ENCODE measurements around the gene PKDCC. TPM values are rescaled to one million over a fixed set of nuclear protein-coding genes. Genes with fewer than 3 reads are reported as not detected.
A peak's percentile ranks its signal among the peaks of the same experiment; 100 is the strongest.

Gene PKDCC
- total and polyA plus RNA-seq, 10 of the 15 experiments (the other 5 are each of a cell fraction or from before 2014, with no cell fraction given) = 0.13 to 10.2 (median 2.3) TPM

- Histone ChIP-seq H3K9ac (ENCODE audit: control insufficient read depth, insufficient read depth, low read length) (0 out of 2 replicates have a peak overlapping the region, but pooled peaks have one; percentile 25), H3K36me3 (ENCODE audit: control insufficient read depth in 2 of 2, insufficient read depth in 2 of 2, low read length in 1 of 2) (no peaks in the 10 kb centered on the region), H3K4me1 (ENCODE audit: control insufficient read depth, insufficient read depth, low read length) (peaks cover 76% of the 10 kb centered on the region), H3K27me3 (replicated peaks in 1 of 2; ENCODE audit: control insufficient read depth in 2 of 2, insufficient read depth in 2 of 2, low read length in 1 of 2) (no peaks in the 10 kb centered on the region), H2AFZ (ENCODE audit: control insufficient read depth, low read depth, low read length) (peak overlapping the region; percentile 43; the same call in 1 of the 2 replicates), H3K4me3 (no peak overlapping the region; the same call in 1 of the 2 replicates), H4K20me1 (ENCODE audit: control insufficient read depth, insufficient read depth) (no peaks in the 10 kb centered on the region), H3K79me2 (ENCODE audit: control insufficient read depth, insufficient read depth, low read length) (peaks cover 2% of the 10 kb centered on the region; the same call in 1 of the 2 replicates), H3K27ac (ENCODE audit: control insufficient read depth, insufficient read depth) (no peak overlapping the region; the same call in 1 of the 2 replicates), H3K4me2 (ENCODE audit: control insufficient read depth, insufficient read depth) (peak overlapping the region; percentile 71), H3K9me3 (replicated peaks; ENCODE audit: control insufficient read depth, insufficient read depth, low read length) (no peaks in the 10 kb centered on the region; the same call in 2 of the 3 replicates)
- intact Hi-C loops (cut with micrococcal nuclease; ENCODE audit: unreplicated experiment) = no loop called here
- FAIRE-seq (no peak), DNase-seq (ENCODE audit: low read depth, low spot score) (no peak), ATAC-seq (no peak)
- POLR2A ChIA-PET = interaction anchor here (2.1 kb wide), 1 partner anchor 95 kb away, joined by 6 read pairs; no protein-coding TSS in a partner anchor
- TF ChIP-seq, protein P1, sequence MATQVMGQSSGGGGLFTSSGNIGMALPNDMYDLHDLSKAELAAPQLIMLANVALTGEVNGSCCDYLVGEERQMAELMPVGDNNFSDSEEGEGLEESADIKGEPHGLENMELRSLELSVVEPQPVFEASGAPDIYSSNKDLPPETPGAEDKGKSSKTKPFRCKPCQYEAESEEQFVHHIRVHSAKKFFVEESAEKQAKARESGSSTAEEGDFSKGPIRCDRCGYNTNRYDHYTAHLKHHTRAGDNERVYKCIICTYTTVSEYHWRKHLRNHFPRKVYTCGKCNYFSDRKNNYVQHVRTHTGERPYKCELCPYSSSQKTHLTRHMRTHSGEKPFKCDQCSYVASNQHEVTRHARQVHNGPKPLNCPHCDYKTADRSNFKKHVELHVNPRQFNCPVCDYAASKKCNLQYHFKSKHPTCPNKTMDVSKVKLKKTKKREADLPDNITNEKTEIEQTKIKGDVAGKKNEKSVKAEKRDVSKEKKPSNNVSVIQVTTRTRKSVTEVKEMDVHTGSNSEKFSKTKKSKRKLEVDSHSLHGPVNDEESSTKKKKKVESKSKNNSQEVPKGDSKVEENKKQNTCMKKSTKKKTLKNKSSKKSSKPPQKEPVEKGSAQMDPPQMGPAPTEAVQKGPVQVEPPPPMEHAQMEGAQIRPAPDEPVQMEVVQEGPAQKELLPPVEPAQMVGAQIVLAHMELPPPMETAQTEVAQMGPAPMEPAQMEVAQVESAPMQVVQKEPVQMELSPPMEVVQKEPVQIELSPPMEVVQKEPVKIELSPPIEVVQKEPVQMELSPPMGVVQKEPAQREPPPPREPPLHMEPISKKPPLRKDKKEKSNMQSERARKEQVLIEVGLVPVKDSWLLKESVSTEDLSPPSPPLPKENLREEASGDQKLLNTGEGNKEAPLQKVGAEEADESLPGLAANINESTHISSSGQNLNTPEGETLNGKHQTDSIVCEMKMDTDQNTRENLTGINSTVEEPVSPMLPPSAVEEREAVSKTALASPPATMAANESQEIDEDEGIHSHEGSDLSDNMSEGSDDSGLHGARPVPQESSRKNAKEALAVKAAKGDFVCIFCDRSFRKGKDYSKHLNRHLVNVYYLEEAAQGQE (IDR thresholded peaks at IDR 0.05; ENCODE audit: low read depth, low read length) = no peak
- TF ChIP-seq HDGF (IDR thresholded peaks at IDR 0.05) = 0 out of 2 replicates have a peak, but pooled peaks have one; percentile 60
- 0 out of 2 replicates have a peak, but pooled peaks have one; percentile 6 for TF ChIP-seq NR2F1 (conservative IDR thresholded peaks at IDR 0.05)
- TF ChIP-seq SREBF1 (IDR thresholded peaks at IDR 0.05; ENCODE audit: low read length) = no peak
- no peak for TF ChIP-seq MTA3 (IDR thresholded peaks at IDR 0.05; ENCODE audit: borderline replicate concordance, low read length)
- no peak for TF ChIP-seq TBL1XR1 (IDR thresholded peaks at IDR 0.05; ENCODE audit: low read depth, low read length)
- no peak for TF ChIP-seq PAX8 (IDR thresholded peaks at IDR 0.05)
- TF ChIP-seq, protein P2, sequence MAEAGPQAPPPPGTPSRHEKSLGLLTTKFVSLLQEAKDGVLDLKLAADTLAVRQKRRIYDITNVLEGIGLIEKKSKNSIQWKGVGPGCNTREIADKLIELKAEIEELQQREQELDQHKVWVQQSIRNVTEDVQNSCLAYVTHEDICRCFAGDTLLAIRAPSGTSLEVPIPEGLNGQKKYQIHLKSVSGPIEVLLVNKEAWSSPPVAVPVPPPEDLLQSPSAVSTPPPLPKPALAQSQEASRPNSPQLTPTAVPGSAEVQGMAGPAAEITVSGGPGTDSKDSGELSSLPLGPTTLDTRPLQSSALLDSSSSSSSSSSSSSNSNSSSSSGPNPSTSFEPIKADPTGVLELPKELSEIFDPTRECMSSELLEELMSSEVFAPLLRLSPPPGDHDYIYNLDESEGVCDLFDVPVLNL (IDR thresholded peaks at IDR 0.05; ENCODE audit: low read depth, low read length) = no peak
- no TSS peak for BruUV-seq (replicated peaks)
- CTCF ChIA-PET = interaction anchor here (0.6 to 11.9 kb wide), 5 partner anchors 33 to 402 kb away, joined by 3 to 186 read pairs (median 7); no protein-coding TSS in a partner anchor
- WGBS (ENCODE audit: insufficient coverage, insufficient replicate concordance, low lambda C conversion rate, missing lambda C conversion rate) = 77% methylated on average over 20 of the region's 20 CpGs
- in situ Hi-C loops (cut with MboI) = loop anchor here (5.0 kb wide), 1 partner anchor 72 kb away; no protein-coding TSS in a partner anchor
- RAD21 ChIA-PET (ENCODE audit: unreplicated experiment) = interaction anchor here (0.8 to 7.2 kb wide), 3 partner anchors 36 to 95 kb away, joined by 3 to 64 read pairs (median 3); no protein-coding TSS in a partner anchor
- SMC1A ChIA-PET (ENCODE audit: uncharacterized antibody, unreplicated experiment) = interaction anchor here (0.7 to 7.5 kb wide), 8 partner anchors 26 to 259 kb away, joined by 3 to 95 read pairs (median 8); no protein-coding TSS in a partner anchor
Observed at GRCh38 chr2:42100683-42101205, 52.9 kb downstream of the PKDCC start.
